ENCODE data around the gene SLC44A2. TPM values are rescaled to one million over a fixed set of nuclear protein-coding genes. Genes with fewer than 3 reads are reported as not detected.
"Not testable (repeated sequence)": the region's sequence is repeated elsewhere in the genome, so short reads cannot be mapped to it uniquely, and the experiment has no call there.

SLC44A2 gene
- total and polyA plus RNA-seq, 2 of the 8 experiments (the other 6 are each of a cell fraction or from before 2014, with no cell fraction given), result 105 to 120 TPM

DNA sequence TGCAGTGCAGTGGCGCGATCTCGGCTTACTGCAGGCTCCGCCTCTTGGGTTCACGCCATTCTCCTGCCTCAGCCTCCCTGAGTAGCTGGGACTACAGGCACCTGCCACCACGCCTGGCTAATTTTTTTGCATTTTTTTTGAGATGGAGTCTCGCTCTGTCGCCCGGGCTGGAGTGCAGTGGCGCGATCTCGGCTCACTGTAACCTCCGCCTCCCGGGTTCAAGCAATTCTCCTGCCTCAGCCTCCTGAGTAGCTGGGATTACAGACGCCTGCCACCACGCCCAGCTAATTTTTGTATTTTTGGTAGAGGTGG is 37.9 kb downstream of the SLC44A2 start:
- H3K9me3 ChIP-seq (ENCODE audit: insufficient read depth in 2 of 2, low read depth in 1 of 2, low read length in 1 of 2), result not testable (repeated sequence)

More for the DNA sequence above, 37.9 kb downstream of the SLC44A2 start:
- CTCF ChIA-PET (ENCODE audit: partially characterized antibody), result interaction anchor here (2.7 kb wide), 1 partner anchor 82 kb away, joined by 10 read pairs; no protein-coding TSS in a partner anchor
- not testable (repeated sequence) for H2BK12ac ChIP-seq (ENCODE audit: low read depth, low read length); H3K18ac ChIP-seq (ENCODE audit: extremely low read depth, low read length); H2BK15ac ChIP-seq (ENCODE audit: low read length); H3K23me2 ChIP-seq (ENCODE audit: low read depth, low read length); DNase-seq (ENCODE audit: low read depth in 1 of 2, low spot score in 2 of 2); H2BK120ac ChIP-seq (replicated peaks; ENCODE audit: low read depth, low read length); H4K91ac ChIP-seq (replicated peaks; ENCODE audit: insufficient read length, low read length); H3K27ac ChIP-seq (ENCODE audit: low read depth, low read length); H3K4ac ChIP-seq (replicated peaks; ENCODE audit: insufficient read length, low read depth, low read length); H2AFZ ChIP-seq (ENCODE audit: low read length); H3K23ac ChIP-seq (ENCODE audit: insufficient read length); H3K27me3 ChIP-seq (replicated peaks in 1 of 4; ENCODE audit: control insufficient read depth in 3 of 4, extremely low read depth in 1 of 4, insufficient read depth in 3 of 4, low read length in 3 of 4); H2BK20ac ChIP-seq (ENCODE audit: low read length); H4K8ac ChIP-seq (ENCODE audit: extremely low read depth, insufficient read depth, low read length); H3K9ac ChIP-seq (replicated peaks in 1 of 4; ENCODE audit: extremely low read depth in 1 of 4, low read depth in 3 of 4, low read length in 3 of 4); H3K4me3 ChIP-seq (ENCODE audit: extremely low read depth in 1 of 4, insufficient read depth in 2 of 4, low read depth in 3 of 4, low read length in 4 of 4); H3K79me1 ChIP-seq (ENCODE audit: low read depth, low read length); H3K56ac ChIP-seq (replicated peaks; ENCODE audit: insufficient read length, low read depth, low read length); H3K4me2 ChIP-seq (ENCODE audit: insufficient read depth in 1 of 2, low read depth in 2 of 2, low read length in 2 of 2); FAIRE-seq; H3K14ac ChIP-seq (ENCODE audit: insufficient read length); H2AK5ac ChIP-seq (ENCODE audit: low read depth, low read length); H2BK5ac ChIP-seq (ENCODE audit: low read depth, low read length); H4K5ac ChIP-seq (ENCODE audit: insufficient read length, low read depth, low read length)
- Histone ChIP-seq H3K36me3 (ENCODE audit: control insufficient read depth in 2 of 4, insufficient read depth in 4 of 4, low read length in 3 of 4) (peaks cover 23 to 44% (median 31%) of the 10 kb centered on the region in 4 experiments), H3K79me2 (ENCODE audit: control insufficient read depth in 1 of 2, insufficient read depth in 2 of 2, low read length in 2 of 2) (peaks cover 90 to 100% of the 10 kb centered on the region in 2 experiments), H4K20me1 (replicated peaks in 1 of 2; ENCODE audit: control insufficient read depth in 1 of 2, insufficient read depth in 2 of 2, low read length in 2 of 2) (peaks cover 48 to 56% of the 10 kb centered on the region in 2 experiments), H3K4me1 (replicated peaks in 1 of 4; ENCODE audit: control insufficient read depth in 3 of 4, insufficient read depth in 4 of 4, low read length in 3 of 4) (peaks cover 0 to 11% (median 3%) of the 10 kb centered on the region in 4 experiments; a peak in 5 of 7 replicates)
- WGBS, 2 experiments (ENCODE audit: extremely low coverage in 1 of 2, insufficient coverage in 1 of 2, insufficient read length in 1 of 2, insufficient replicate concordance in 2 of 2, low coverage in 1 of 2, low lambda C conversion rate in 2 of 2, missing lambda C conversion rate in 1 of 2), result 91% methylated on average over 16 of the region's 16 CpGs; no CpG with 5 or more reads in 1 of the 2 experiments
- POLR2A ChIA-PET (ENCODE audit: partially characterized antibody), result interaction anchor here (0.6 to 59.0 kb wide), 10 partner anchors 13 to 201 kb away, joined by 3 to 1874 read pairs (median 4); partner anchors contain the start of genes DNM2, KRI1 and QTRT1

Data from H1 (cell line).